AG04450 (cell line): ENCODE measurements around the gene ENTR1. TPM values are rescaled to one million over a fixed set of nuclear protein-coding genes. Genes with fewer than 3 reads are reported as not detected.
A peak's percentile ranks its signal among the peaks of the same experiment; 100 is the strongest.

Experiments used
- CTCF ChIA-PET: fragments of 300-600, 350-600 bp; formaldehyde crosslinking; extraction: SDS; loops from one replicate; lab custom pipeline; 2022; ENCODE audit warnings: antibody characterized with exemption, inconsistent platforms; lab: Charles Lee
- POLR2A ChIA-PET: fragments of 350-600 bp; formaldehyde crosslinking; extraction: SDS; loops from one replicate; lab custom pipeline; 2021; ENCODE audit warnings: antibody characterized with exemption, inconsistent platforms; lab: Yijun Ruan, JAX
- DNase-seq: peaks from one replicate; pipeline ENCODE4 v3.0.0-alpha.2; 2011; ENCODE audit warnings: low read depth, low spot score
- H3K27ac ChIP-seq: one replicate; pipeline ENCODE4 v1.5.1; 2012; ENCODE audit warnings: low read depth, low read length, control low read depth
- H3K27me3 ChIP-seq: one replicate; pipeline ENCODE4 v1.6.0; 2012; ENCODE audit warnings: low read length; ENCODE audit not compliant: control insufficient read depth, insufficient read depth
- H3K4me3 ChIP-seq: 2 replicates; pipeline ENCODE4 v1.5.1; 2011; ENCODE audit warnings: mild to moderate bottlenecking, low read depth, low read length, control low read depth
- H3K9me3 ChIP-seq: 2 replicates; pipeline ENCODE4 v1.5.1; 2012; ENCODE audit warnings: low read length; ENCODE audit not compliant: control insufficient read depth, insufficient read depth
- CTCF ChIP-seq: IDR thresholded peaks from 2 replicates; pipeline ENCODE4 v1.5.1; 2011; ENCODE audit warnings: low read depth, low read length, control low read depth, inconsistent platforms
- polyA plus RNA-seq: library from polyadenylated mRNA; depleted of rRNA; stranded (reverse); fragments of >200 nt; gene quantifications from 2 replicates; pipeline ENCODE4 v1.2.3, GENCODE V29; 2011

ENTR1 gene
- polyA plus RNA-seq, 1 experiment: 31.5 TPM

- no peak overlapping the region for H3K4me3 ChIP-seq
- no peak for TF ChIP-seq CTCF
- DNase-seq: no peak
- CTCF ChIA-PET: no interaction called here
- peaks cover 15% of the 10 kb centered on the region; the same call in 1 of the 2 replicates for H3K9me3 ChIP-seq
- POLR2A ChIA-PET: no interaction called here
- H3K27me3 ChIP-seq: no peaks in the 10 kb centered on the region
- no peak overlapping the region for H3K27ac ChIP-seq
These were observed 43.6 kb downstream of the ENTR1 start for GRCh38 chr9:136366826-136367225.

DNA sequence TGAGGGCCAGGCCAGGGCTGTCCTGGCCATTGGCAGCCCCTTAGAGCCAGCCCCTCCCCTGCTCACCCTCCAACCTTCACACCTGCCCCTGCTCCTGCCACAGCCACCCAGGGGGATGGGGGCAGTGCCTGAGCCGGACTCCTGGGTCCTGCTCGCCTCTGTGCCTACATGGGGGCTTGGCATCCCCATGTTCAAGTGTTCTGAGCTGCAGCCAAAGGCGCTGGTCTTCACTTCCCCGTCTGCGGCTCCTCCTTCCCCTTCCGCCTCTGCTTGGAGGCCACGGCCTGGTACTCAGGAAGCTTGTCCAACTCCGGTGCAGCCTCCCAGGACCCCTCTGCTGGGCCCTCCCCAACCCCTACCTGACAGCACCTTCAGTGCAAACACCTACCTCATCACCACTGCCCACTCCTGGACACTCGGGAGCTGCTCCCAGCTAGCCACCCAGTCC is 44.6 kb downstream of the ENTR1 start:
- no peak for DNase-seq
- Histone ChIP-seq H3K27ac (no peak overlapping the region), H3K4me3 (no peak overlapping the region), H3K9me3 (peaks cover 10% of the 10 kb centered on the region; the same call in 1 of the 2 replicates), H3K27me3 (no peaks in the 10 kb centered on the region)
- ChIA-PET CTCF (interaction anchor here (0.6 kb wide), 1 partner anchor 28 kb away, joined by 3 read pairs; no protein-coding TSS in a partner anchor), POLR2A (interaction anchor here (0.6 kb wide), 1 partner anchor 25 kb away, joined by 5 read pairs; no protein-coding TSS in a partner anchor)
- no peak for TF ChIP-seq CTCF

GRCh38 chr9:136364942-136365774 is 45.3 kb downstream of the ENTR1 start:
- POLR2A ChIA-PET: no interaction called here

DNA sequence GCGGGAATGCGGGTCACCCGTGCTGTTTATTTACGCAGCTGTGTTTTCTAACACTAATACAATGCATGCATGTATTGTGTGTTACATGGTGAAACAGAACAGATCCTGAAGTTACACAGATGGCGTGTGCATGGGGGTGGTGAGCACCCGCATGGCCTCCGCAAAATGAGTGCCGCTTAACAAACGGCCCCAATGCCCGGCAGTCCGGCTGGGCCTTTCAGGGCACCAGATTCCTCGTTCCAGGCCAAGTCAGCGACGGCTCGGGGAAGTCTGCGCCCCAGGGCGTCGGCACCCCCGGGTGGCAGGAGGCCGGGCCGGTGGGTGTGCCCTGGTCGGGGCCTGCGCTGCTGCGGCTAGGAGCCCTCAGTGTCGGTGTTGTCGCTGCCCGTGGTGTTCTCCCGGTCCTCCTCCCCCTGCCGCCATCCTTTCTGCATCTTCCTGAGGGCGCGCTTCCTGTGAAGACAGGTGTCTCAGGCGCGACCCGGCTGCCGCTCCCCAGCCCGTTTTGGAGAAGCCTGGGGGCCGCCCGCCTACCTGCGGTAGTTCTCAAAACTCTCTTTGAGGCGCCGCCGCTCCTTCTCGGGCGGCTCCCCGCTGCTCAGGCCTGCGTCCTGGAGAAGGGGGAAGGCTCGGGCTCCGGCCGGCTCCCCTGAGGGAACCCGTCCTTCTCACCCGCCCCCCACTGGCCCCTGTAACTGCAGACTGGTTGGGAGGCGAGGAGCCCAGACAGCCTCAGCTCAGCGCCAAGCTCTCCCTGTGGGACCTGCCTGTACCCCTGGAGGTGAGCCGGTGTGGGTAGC is 46.3 kb downstream of the ENTR1 start:
- Histone ChIP-seq H3K4me3 (peak overlapping the region; percentile 25), H3K27me3 (no peaks in the 10 kb centered on the region), H3K9me3 (peaks cover 9% of the 10 kb centered on the region; the same call in 1 of the 2 replicates), H3K27ac (no peak overlapping the region)
- no peak for TF ChIP-seq CTCF
- ChIA-PET CTCF (interaction anchor here (0.6 to 3.4 kb wide), 9 partner anchors 8 to 60 kb away, joined by 3 to 25 read pairs (median 3); no protein-coding TSS in a partner anchor), POLR2A (interaction anchor here (0.6 to 3.9 kb wide), 7 partner anchors 9 to 53 kb away, joined by 3 to 22 read pairs (median 8); partner anchors contain the start of genes ENTR1 and PMPCA)
- DNase-seq: no peak

More at GRCh38 chr9:136364942-136365774, 45.3 kb downstream of the ENTR1 start:
- no peak for DNase-seq
- no peak overlapping the region for H3K27ac ChIP-seq
- no peak overlapping the region for H3K4me3 ChIP-seq
- no peak for TF ChIP-seq CTCF
- H3K9me3 ChIP-seq: peaks cover 9% of the 10 kb centered on the region; the same call in 1 of the 2 replicates
- H3K27me3 ChIP-seq: no peaks in the 10 kb centered on the region
- CTCF ChIA-PET: no interaction called here
